Endothelial cell of umbilical vein (primary cell): ENCODE data around the gene LDLRAD4. TPM values are rescaled to one million over a fixed set of nuclear protein-coding genes. Genes with fewer than 3 reads are reported as not detected.
A peak's percentile ranks its signal among the peaks of the same experiment; 100 is the strongest.

Experiments used
- BruUV-seq: library from RNA; stranded (reverse); fragments of 400-500 nt; replicated peaks from 2 replicates; lab custom pipeline; 2021; lab: Mats Ljungman, UMichigan
- CTCF ChIA-PET: fragments of 300-600, 350-600 bp; sonication (Branson Sonifier 250); formaldehyde crosslinking; loops from one replicate; lab custom pipeline; 2021; ENCODE audit warnings: antibody characterized with exemption, inconsistent platforms; lab: Charles Lee
- POLR2A ChIA-PET: fragments of 300-600, 350-600 bp; sonication (Branson Sonifier 250); formaldehyde crosslinking; loops from one replicate; lab custom pipeline; 2021; ENCODE audit warnings: antibody characterized with exemption, inconsistent platforms; lab: Charles Lee
- DNase-seq: peaks from one replicate; pipeline ENCODE4 v3.0.0-alpha.2; 2011; ENCODE audit warnings: low read depth, low spot score
- FAIRE-seq: peaks from 2 replicates; lab custom pipeline; 2011; peaks lifted over from hg19 to GRCh38; lab: Jason Lieb, UNC
- H2AFZ ChIP-seq: 2 replicates; pipeline ENCODE4 v1.6.0; 2012; ENCODE audit warnings: low read depth, low read length, control low read depth, inconsistent platforms
- H3K27ac ChIP-seq: 2 replicates; pipeline ENCODE4 v1.5.1; 2011; ENCODE audit warnings: low read depth, mild to moderate bottlenecking, control low read depth, low read length, moderate library complexity; ENCODE audit not compliant: insufficient read depth
- H3K27me3 ChIP-seq, 2 experiments: 2 replicates each; pipeline versions ENCODE4 v1.6.0 to v1.6.1; 2011; ENCODE audit warnings: low read length in 2 of 2, mixed read lengths in 1 of 2; ENCODE audit not compliant: control insufficient read depth in 2 of 2, insufficient read depth in 2 of 2
- H3K36me3 ChIP-seq, 2 experiments: 2 replicates in 1 of 2; 3 replicates in 1 of 2; pipeline ENCODE4 v1.5.1; 2011; ENCODE audit warnings: low read length in 2 of 2, mild to moderate bottlenecking in 1 of 2, moderate library complexity in 1 of 2; ENCODE audit not compliant: control insufficient read depth in 2 of 2, insufficient read depth in 2 of 2; ENCODE audit errors: extremely low read depth in 1 of 2
- H3K4me1 ChIP-seq: 3 replicates; pipeline ENCODE4 v1.5.1; 2011; ENCODE audit warnings: mild to moderate bottlenecking, low read length; ENCODE audit not compliant: control insufficient read depth, insufficient read depth; ENCODE audit errors: extremely low read depth
- H3K4me2 ChIP-seq: 2 replicates; pipeline ENCODE4 v1.6.1; 2011; ENCODE audit warnings: low read length, control low read depth, mixed read lengths; ENCODE audit not compliant: insufficient read depth
- H3K4me3 ChIP-seq, 3 experiments: fragments of 200-600 bp in 1 of 3; sonication (generic), shearing (Covaris generic) in 1 of 3; replicated peaks in 1 of 3; 2 replicates each; pipeline ENCODE4 v1.5.1; 2011 to 2016; ENCODE audit warnings: control low read depth in 3 of 3, low read length in 3 of 3, mild to moderate bottlenecking in 2 of 3, inconsistent platforms in 1 of 3, low read depth in 1 of 3, moderate library complexity in 1 of 3; ENCODE audit not compliant: insufficient read depth in 1 of 3
- H3K79me2 ChIP-seq: 2 replicates; pipeline ENCODE4 v1.6.0; 2012; ENCODE audit warnings: low read length, inconsistent platforms; ENCODE audit not compliant: control insufficient read depth, insufficient read depth
- H3K9ac ChIP-seq: replicated peaks from 2 replicates; pipeline ENCODE3; 2011; ENCODE audit warnings: low read length, control low read depth; ENCODE audit not compliant: insufficient read depth; ENCODE audit errors: extremely low read depth
- H3K9me1 ChIP-seq: replicated peaks from 3 replicates; pipeline ENCODE4 v1.6.0; 2011; ENCODE audit warnings: mild to moderate bottlenecking, low read length; ENCODE audit not compliant: control insufficient read depth, insufficient read depth; ENCODE audit errors: extremely low read depth
- H3K9me3 ChIP-seq: replicated peaks from 2 replicates; pipeline ENCODE4 v1.5.1; 2012; ENCODE audit warnings: low read length, inconsistent platforms; ENCODE audit not compliant: control insufficient read depth, insufficient read depth
- H4K20me1 ChIP-seq: replicated peaks from 2 replicates; pipeline ENCODE3; 2011; ENCODE audit warnings: mild to moderate bottlenecking, low read length; ENCODE audit not compliant: control insufficient read depth, insufficient read depth; ENCODE audit errors: extremely low read depth
- CTCF ChIP-seq, 2 donors: IDR thresholded peaks; 1 replicate in 1 of 2; 2 replicates in 1 of 2; pipeline ENCODE4 v1.5.1; 2011; ENCODE audit warnings: low read length in 2 of 2, mild to moderate bottlenecking in 2 of 2, moderate library complexity in 2 of 2, control low read depth in 1 of 2, inconsistent platforms in 1 of 2, low read depth in 1 of 2; ENCODE audit not compliant: insufficient read depth in 1 of 2; ENCODE audit errors: extremely low read depth in 1 of 2
- EZH2 ChIP-seq: IDR thresholded peaks from 2 replicates; pipeline ENCODE4 v1.6.1; 2012; ENCODE audit warnings: borderline replicate concordance, low read depth, mild to moderate bottlenecking, moderate library complexity, low read length, inconsistent platforms; ENCODE audit not compliant: severe bottlenecking
- FOS ChIP-seq: IDR thresholded peaks from 2 replicates; pipeline ENCODE4 v1.6.1; 2011; ENCODE audit warnings: mild to moderate bottlenecking, low read length, moderate library complexity, borderline replicate concordance; ENCODE audit not compliant: insufficient read depth
- GATA2 ChIP-seq: IDR thresholded peaks from 2 replicates; pipeline ENCODE4 v1.7.0; 2011; ENCODE audit warnings: low read depth, mild to moderate bottlenecking, moderate library complexity, mixed read lengths, low read length; ENCODE audit not compliant: insufficient read length, insufficient read depth
- JUN ChIP-seq: IDR thresholded peaks from 2 replicates; pipeline ENCODE4 v1.6.1; 2011; ENCODE audit warnings: borderline replicate concordance, low read depth; ENCODE audit not compliant: insufficient read length, insufficient read depth
- MAX ChIP-seq: IDR thresholded peaks from 2 replicates; pipeline ENCODE4 v1.6.1; 2011; ENCODE audit not compliant: insufficient read depth, insufficient read length
- MYC ChIP-seq: IDR thresholded peaks from one replicate; pipeline ENCODE4 v1.6.1; 2011; ENCODE audit warnings: mild to moderate bottlenecking, low read depth, low read length
- POLR2A ChIP-seq: IDR thresholded peaks from 2 replicates; pipeline ENCODE4 v1.6.1; 2012; ENCODE audit warnings: low read depth, mild to moderate bottlenecking, control low read depth, low read length
- POLR2AphosphoS5 ChIP-seq: IDR thresholded peaks from 2 replicates; pipeline ENCODE4 v1.6.1; 2012; ENCODE audit warnings: low read depth, mild to moderate bottlenecking, control low read depth, low read length, moderate library complexity; ENCODE audit not compliant: insufficient read depth
- dilution Hi-C: fragments of 300-500 bp; cut with MboI; formaldehyde crosslinking; loops from one replicate; pipeline ENCODE4 v1.15.0; 2019; ENCODE audit warnings: low sequenced_read_pairs; ENCODE audit not compliant: extremely low pct_ligation_motif_present
- intact Hi-C: fragments of 100-400 bp; cut with micrococcal nuclease; formaldehyde crosslinking; loops from one replicate; pipeline ENCODE4 v1.10.0; 2022
- polyA plus RNA-seq, 4 experiments: library from polyadenylated mRNA; depleted of rRNA in 3 of 4; stranded (reverse) in 3 of 4; unstranded in 1 of 4; fragments of >200 nt; gene quantifications; 2 replicates each; pipeline versions ENCODE4 v1.2.1 to v1.2.3, GENCODE V29; 2011 to 2012; ENCODE audit warnings: missing spikeins in 1 of 4
- total RNA-seq: library from RNA; stranded (reverse); gene quantifications from 2 replicates; pipeline ENCODE4 v1.2.3, GENCODE V29; 2021

Gene LDLRAD4
- total and polyA plus RNA-seq, 2 donors (not counting 3 experiments of a cell fraction or from before 2014, with no cell fraction given) = 5.2 to 6.5 TPM

GRCh38 chr18:13379930-13380690 is 161.6 kb downstream of the LDLRAD4 start:
- H3K27me3 ChIP-seq = no peaks in the 10 kb centered on the region
- peak overlapping the region; percentile 67 for H3K27ac ChIP-seq
- peak overlapping the region; percentile 26 for H3K9ac ChIP-seq
- dilution Hi-C loops (no loop called here), intact Hi-C loops (loop anchor here (2.0 to 5.0 kb wide), 3 partner anchors 152 to 421 kb away; no protein-coding TSS in a partner anchor)
- BruUV-seq = no TSS peak
- no peak overlapping the region for H3K4me3 ChIP-seq
- no peaks in the 10 kb centered on the region for H4K20me1 ChIP-seq
- H3K9me1 ChIP-seq = no peaks in the 10 kb centered on the region
- no peak for TF ChIP-seq POLR2AphosphoS5
- no peak for TF ChIP-seq EZH2
- TF ChIP-seq GATA2 = peak; percentile 94
- peak; percentile 47 for TF ChIP-seq FOS
- CTCF ChIA-PET = interaction anchor here (0.6 to 1.7 kb wide), 3 partner anchors 9 to 263 kb away, joined by 3 to 5 read pairs (median 4); no protein-coding TSS in a partner anchor
- H3K36me3 ChIP-seq = no peaks in the 10 kb centered on the region
- POLR2A ChIA-PET = no interaction called here
- H2AFZ ChIP-seq = no peak overlapping the region
- H3K9me3 ChIP-seq = no peaks in the 10 kb centered on the region
- H3K4me1 ChIP-seq = peaks cover 39% of the 10 kb centered on the region
- H3K4me2 ChIP-seq = peak overlapping the region; percentile 64
- DNase-seq (peak; percentile 64), FAIRE-seq (peak; percentile 57)
- no peaks in the 10 kb centered on the region for H3K79me2 ChIP-seq

- Histone ChIP-seq H3K27ac (peak overlapping the region; percentile 67), H3K79me2 (no peaks in the 10 kb centered on the region), H2AFZ (no peak overlapping the region), H3K9me3 (no peaks in the 10 kb centered on the region), H3K9ac (peak overlapping the region; percentile 26), H4K20me1 (no peaks in the 10 kb centered on the region), H3K36me3 (no peaks in the 10 kb centered on the region), H3K4me2 (peak overlapping the region; percentile 64), H3K27me3 (no peaks in the 10 kb centered on the region), H3K9me1 (no peaks in the 10 kb centered on the region), H3K4me1 (peaks cover 34% of the 10 kb centered on the region), H3K4me3 (no peak overlapping the region)
- BruUV-seq = no TSS peak
- FAIRE-seq (peak; percentile 8), DNase-seq (no peak)
- intact Hi-C loops (loop anchor here (2.0 to 5.0 kb wide), 2 partner anchors 152 to 420 kb away; no protein-coding TSS in a partner anchor), dilution Hi-C loops (no loop called here)
- ChIA-PET CTCF (interaction anchor here (0.6 to 1.7 kb wide), 2 partner anchors 164 to 263 kb away, joined by 3 to 5 read pairs; no protein-coding TSS in a partner anchor), POLR2A (no interaction called here)
- TF ChIP-seq POLR2AphosphoS5 (no peak), GATA2 (no peak), CTCF (IDR thresholded peaks at IDR 0.05; ENCODE audit: extremely low read depth in 1 of 2, insufficient read depth in 1 of 2, low read depth in 1 of 2, low read length in 2 of 2) (no peak), JUN (no peak), MYC (no peak), EZH2 (no peak), MAX (no peak), FOS (no peak), POLR2A (no peak)
Observed at GRCh38 chr18:13380691-13381070, 162.1 kb downstream of the LDLRAD4 start.
